Endodermal cell (in vitro differentiated cells): Measurements from ENCODE around the gene FOXP4. TPM values are rescaled to one million over a fixed set of nuclear protein-coding genes. Genes with fewer than 3 reads are reported as not detected.

Experiments used
- DNase-seq: peaks from one replicate; pipeline ENCODE4 v3.0.0-alpha.2; 2017
- H3K27ac ChIP-seq: 2 replicates; pipeline ENCODE4 v1.5.1; 2013; ENCODE audit warnings: mild to moderate bottlenecking, low read depth, low read length, moderate library complexity
- H3K27me3 ChIP-seq: 2 replicates; pipeline ENCODE4 v1.6.1; 2013; ENCODE audit warnings: mild to moderate bottlenecking, low read length, moderate library complexity; ENCODE audit not compliant: insufficient read depth, control insufficient read depth, poor library complexity, severe bottlenecking
- H3K36me3 ChIP-seq: 2 replicates; pipeline ENCODE4 v1.7.0; 2013; ENCODE audit warnings: mild to moderate bottlenecking, low read length, moderate library complexity; ENCODE audit not compliant: control insufficient read depth, insufficient read depth
- H3K4me1 ChIP-seq: one replicate; pipeline ENCODE4 v1.7.0; 2013; ENCODE audit warnings: low read length; ENCODE audit not compliant: control insufficient read depth, insufficient read depth
- H3K4me3 ChIP-seq: 2 replicates; pipeline ENCODE4 v1.5.1; 2013; ENCODE audit warnings: mild to moderate bottlenecking, low read length, moderate library complexity
- H3K9ac ChIP-seq: 2 replicates; pipeline ENCODE4 v1.6.1; 2013; ENCODE audit warnings: mild to moderate bottlenecking, low read length, moderate library complexity; ENCODE audit not compliant: poor library complexity, severe bottlenecking; ENCODE audit errors: extremely low read depth
- H3K9me3 ChIP-seq: 2 replicates; pipeline ENCODE4 v1.6.1; 2013; ENCODE audit warnings: mild to moderate bottlenecking, low read length, moderate library complexity; ENCODE audit not compliant: control insufficient read depth
- H3K27ac Mint-ChIP-seq: 2 replicates; pipeline ENCODE4 v1.8.0; 2020; ENCODE audit warnings: mixed read lengths
- H3K27me3 Mint-ChIP-seq: 2 replicates; pipeline ENCODE4 v1.8.0; 2021; ENCODE audit warnings: mild to moderate bottlenecking, mixed read lengths; ENCODE audit not compliant: insufficient read depth
- H3K36me3 Mint-ChIP-seq: 2 replicates; pipeline ENCODE4 v1.8.0; 2020; ENCODE audit warnings: low read depth, mixed read lengths
- H3K4me1 Mint-ChIP-seq: 2 replicates; pipeline ENCODE4 v1.8.0; 2020; ENCODE audit warnings: mixed read lengths
- H3K4me3 Mint-ChIP-seq: 2 replicates; pipeline ENCODE4 v1.8.0; 2020; ENCODE audit warnings: mild to moderate bottlenecking, moderate library complexity, mixed read lengths
- H3K9me3 Mint-ChIP-seq: 2 replicates; pipeline ENCODE4 v1.8.0; 2020; ENCODE audit warnings: mild to moderate bottlenecking, mixed read lengths
- WGBS, 2 experiments: methylation state at CpG; one replicate each; pipeline versions ENCODE4 v1.1.5 to v1.1.7; 2013; ENCODE audit warnings: missing lambda C conversion rate in 2 of 2, mixed read lengths in 1 of 2; ENCODE audit not compliant: insufficient coverage in 1 of 2, insufficient read length in 1 of 2; 5-methylcytosine and 5-hydroxymethylcytosine counted together
- total RNA-seq, 2 donors: library from RNA; stranded (reverse); fragmentation: NEBNext Ultra II Directional in 1 of 2; extraction: Animal tissue kit (Norgen Biotek cat#: 25700) in 1 of 2; gene quantifications; 2 replicates in 1 of 2; 3 replicates in 1 of 2; pipeline ENCODE4 v1.2.1, GENCODE V29; 2021
- TF ChIP-seq, protein P1 (sequence below): fragments of 200-600 bp; sonication (generic); conservative IDR thresholded peaks from 2 replicates; pipeline ENCODE4 v1.5.0; 2021; ENCODE audit warnings: antibody characterized with exemption, mild to moderate bottlenecking

Gene FOXP4
- total RNA-seq, 2 donors from 2014 or later: 44.4 to 47.7 TPM

- no peak overlapping the region for H3K27ac Mint-ChIP-seq
- Histone ChIP-seq H3K36me3 (no peaks in the 10 kb centered on the region), H3K9ac (no peak overlapping the region), H3K4me3 (no peak overlapping the region), H3K27me3 (no peaks in the 10 kb centered on the region), H3K9me3 (no peaks in the 10 kb centered on the region), H3K4me1 (peaks cover 4% of the 10 kb centered on the region), H3K27ac (no peak overlapping the region)
- no peak overlapping the region for H3K4me3 Mint-ChIP-seq
- TF ChIP-seq, protein P1, sequence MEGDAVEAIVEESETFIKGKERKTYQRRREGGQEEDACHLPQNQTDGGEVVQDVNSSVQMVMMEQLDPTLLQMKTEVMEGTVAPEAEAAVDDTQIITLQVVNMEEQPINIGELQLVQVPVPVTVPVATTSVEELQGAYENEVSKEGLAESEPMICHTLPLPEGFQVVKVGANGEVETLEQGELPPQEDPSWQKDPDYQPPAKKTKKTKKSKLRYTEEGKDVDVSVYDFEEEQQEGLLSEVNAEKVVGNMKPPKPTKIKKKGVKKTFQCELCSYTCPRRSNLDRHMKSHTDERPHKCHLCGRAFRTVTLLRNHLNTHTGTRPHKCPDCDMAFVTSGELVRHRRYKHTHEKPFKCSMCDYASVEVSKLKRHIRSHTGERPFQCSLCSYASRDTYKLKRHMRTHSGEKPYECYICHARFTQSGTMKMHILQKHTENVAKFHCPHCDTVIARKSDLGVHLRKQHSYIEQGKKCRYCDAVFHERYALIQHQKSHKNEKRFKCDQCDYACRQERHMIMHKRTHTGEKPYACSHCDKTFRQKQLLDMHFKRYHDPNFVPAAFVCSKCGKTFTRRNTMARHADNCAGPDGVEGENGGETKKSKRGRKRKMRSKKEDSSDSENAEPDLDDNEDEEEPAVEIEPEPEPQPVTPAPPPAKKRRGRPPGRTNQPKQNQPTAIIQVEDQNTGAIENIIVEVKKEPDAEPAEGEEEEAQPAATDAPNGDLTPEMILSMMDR: no peak
- DNase-seq: no peak
- peaks cover under 1% of the 10 kb centered on the region for H3K9me3 Mint-ChIP-seq
- H3K4me1 Mint-ChIP-seq: peaks cover 5% of the 10 kb centered on the region
- 92 to 100% methylated on average over 1 to 5 of the region's 5 CpGs for WGBS, 2 experiments
- H3K27me3 Mint-ChIP-seq: peaks cover 2% of the 10 kb centered on the region
- no peaks in the 10 kb centered on the region for H3K36me3 Mint-ChIP-seq
Measured at GRCh38 chr6:41607036-41607435, 60.9 kb downstream of the FOXP4 start.

DNA sequence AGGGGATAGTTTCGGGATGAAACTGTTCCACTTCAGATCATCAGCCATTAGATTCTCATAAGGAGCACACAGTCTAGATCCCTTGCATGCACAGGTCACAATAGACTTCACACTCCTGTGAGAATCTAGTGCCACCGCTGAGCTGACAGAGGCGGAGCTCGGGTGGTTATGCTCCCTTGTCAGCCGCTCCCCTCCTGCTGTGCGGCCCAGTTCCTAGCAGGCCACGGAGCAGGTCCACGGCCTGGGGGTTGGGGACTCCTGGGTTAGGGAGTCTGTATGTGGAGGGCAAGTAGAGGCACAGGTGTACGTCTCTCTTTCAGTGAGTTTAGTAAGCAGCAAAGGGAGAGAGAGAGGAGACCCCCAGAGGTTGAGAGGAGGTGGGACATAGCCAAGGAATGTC lies 61.6 kb downstream of the FOXP4 start:
- H3K4me1 Mint-ChIP-seq: peaks cover under 1% of the 10 kb centered on the region
- no peak overlapping the region for H3K4me3 ChIP-seq
- 84 to 87% methylated on average over 8 of the region's 9 CpGs for WGBS, 2 experiments

GRCh38 chr6:41608443-41609151 lies 62.4 kb downstream of the FOXP4 start:
- H3K9ac ChIP-seq: no peak overlapping the region
- H3K9me3 Mint-ChIP-seq: peaks cover 13% of the 10 kb centered on the region
- peaks cover 4% of the 10 kb centered on the region for H3K9me3 ChIP-seq
- peaks cover 3% of the 10 kb centered on the region for H3K27me3 Mint-ChIP-seq
- H3K4me1 ChIP-seq: no peaks in the 10 kb centered on the region
- H3K36me3 ChIP-seq: no peaks in the 10 kb centered on the region
- H3K4me1 Mint-ChIP-seq: no peaks in the 10 kb centered on the region
- H3K4me3 ChIP-seq: no peak overlapping the region
- no peaks in the 10 kb centered on the region for H3K36me3 Mint-ChIP-seq
- TF ChIP-seq, protein P1: no peak
- H3K27ac Mint-ChIP-seq: no peak overlapping the region
- no peak overlapping the region for H3K4me3 Mint-ChIP-seq
- no peaks in the 10 kb centered on the region for H3K27me3 ChIP-seq
- 81 to 87% methylated on average over 9 to 11 of the region's 11 CpGs for WGBS, 2 experiments
- H3K27ac ChIP-seq: no peak overlapping the region
- peak; percentile 55 for DNase-seq

More for the DNA sequence above, 61.6 kb downstream of the FOXP4 start:
- DNase-seq: no peak
- Histone ChIP-seq H3K27me3 (no peaks in the 10 kb centered on the region), H3K27ac (no peak overlapping the region), H3K9me3 (no peaks in the 10 kb centered on the region), H3K4me1 (peaks cover under 1% of the 10 kb centered on the region), H3K9ac (no peak overlapping the region), H3K36me3 (no peaks in the 10 kb centered on the region)
- Mint-ChIP-seq H3K4me3 (no peak overlapping the region), H3K27me3 (peaks cover 2% of the 10 kb centered on the region), H3K36me3 (no peaks in the 10 kb centered on the region), H3K27ac (no peak overlapping the region), H3K9me3 (peaks cover 7% of the 10 kb centered on the region)
- TF ChIP-seq, protein P1: no peak
